ENCODE data around the gene ANAPC5. TPM values are rescaled to one million over a fixed set of nuclear protein-coding genes. Genes with fewer than 3 reads are reported as not detected.

Gene ANAPC5
- total RNA-seq, 2 donors from 2014 or later: 107 to 130 TPM

DNA sequence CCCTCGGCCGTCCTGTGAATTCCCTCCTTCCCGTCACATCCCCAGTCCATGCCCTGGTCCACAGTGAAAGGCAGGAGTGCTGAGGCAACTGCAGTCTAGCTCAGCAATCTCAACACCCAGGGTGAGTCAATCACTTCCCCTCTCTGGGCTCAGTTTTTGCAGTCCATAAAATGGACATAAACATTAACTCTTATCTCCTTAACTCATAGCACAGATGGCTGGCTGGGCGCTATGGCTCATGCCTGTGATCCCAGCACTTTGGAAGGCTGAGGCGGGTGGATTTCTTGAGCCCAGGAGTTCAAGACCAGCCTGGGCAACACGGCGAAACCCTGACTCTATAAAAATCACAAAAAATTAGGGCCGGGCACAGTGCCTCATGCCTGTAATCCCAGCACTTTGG, 88.1 kb downstream of the ANAPC5 start:
- ATAC-seq (no peak), DNase-seq (no peak)
- Mint-ChIP-seq H3K27ac (no peak overlapping the region), H3K4me3 (no peak overlapping the region), H3K4me1 (peaks cover 3% of the 10 kb centered on the region), H3K36me3 (ENCODE audit: low read depth) (peaks cover 11% of the 10 kb centered on the region), H3K27me3 (no peaks in the 10 kb centered on the region)
- no peaks in the 10 kb centered on the region for H3K9me3 ChIP-seq (ENCODE audit: control insufficient read depth, low read length, poor library complexity, severe bottlenecking)

DNA sequence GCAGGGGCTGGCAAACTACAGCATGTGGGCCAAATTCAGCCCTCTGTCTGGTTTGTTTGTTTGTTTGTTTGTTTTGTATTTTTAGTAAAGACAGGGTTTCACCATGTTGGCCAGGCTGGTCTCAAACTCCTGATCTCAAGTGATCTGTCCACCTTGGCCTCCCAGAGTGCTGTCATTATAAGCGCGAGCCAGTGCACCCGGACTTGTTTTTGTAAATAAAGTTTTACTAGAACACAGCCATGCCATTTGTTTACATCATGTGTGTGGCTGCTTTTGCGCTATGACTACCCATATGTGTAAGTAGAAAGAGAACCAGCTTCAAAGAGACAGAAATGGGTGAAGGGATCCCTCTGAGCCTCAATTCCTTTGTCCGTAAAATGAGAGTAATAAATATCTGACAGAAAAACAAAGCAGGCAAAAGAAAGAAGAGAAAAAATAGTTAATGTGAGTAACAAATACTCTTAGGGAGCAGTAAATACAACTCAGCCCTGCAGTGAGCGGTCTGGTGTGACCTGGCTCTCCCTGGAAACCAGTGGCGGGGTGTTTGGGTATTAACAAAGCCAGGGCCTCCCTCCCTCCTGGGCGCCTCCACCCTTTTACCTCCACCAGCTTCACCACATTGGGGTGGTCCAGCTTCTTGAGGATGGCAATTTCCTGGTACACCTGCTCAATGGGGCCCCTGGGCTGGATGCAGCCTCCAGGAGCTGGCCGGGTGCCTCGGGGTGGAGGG, 88.8 kb downstream of the ANAPC5 start:
- H3K9me3 ChIP-seq (ENCODE audit: control insufficient read depth, low read length, poor library complexity, severe bottlenecking): no peaks in the 10 kb centered on the region
- no peak overlapping the region for H3K4me3 Mint-ChIP-seq
- H3K27ac Mint-ChIP-seq: no peak overlapping the region
- ATAC-seq: no peak
- no peaks in the 10 kb centered on the region for H3K27me3 Mint-ChIP-seq
- H3K4me1 Mint-ChIP-seq: peaks cover 3% of the 10 kb centered on the region
- no peak for DNase-seq
- peaks cover 11% of the 10 kb centered on the region for H3K36me3 Mint-ChIP-seq (ENCODE audit: low read depth)

DNA sequence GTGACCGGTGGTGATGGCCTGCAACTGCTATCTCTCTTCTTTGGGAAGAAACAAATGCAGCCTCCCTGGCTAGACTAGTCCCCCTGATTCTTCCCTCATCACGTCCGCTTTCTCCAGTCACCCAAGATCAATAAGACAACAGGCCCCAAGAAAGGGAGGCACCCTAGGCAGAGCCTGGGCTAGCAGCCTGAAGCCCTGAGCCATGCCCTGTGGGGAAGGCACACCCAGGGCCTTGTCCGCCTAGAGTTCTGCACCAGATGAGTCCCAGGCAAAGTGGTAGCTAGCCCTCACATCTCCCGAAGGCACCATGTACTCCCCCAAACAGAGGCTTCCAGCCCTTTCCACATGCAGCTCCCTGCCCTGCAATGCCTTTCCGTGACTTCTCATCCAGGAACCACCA, 90.8 kb downstream of the ANAPC5 start:
- DNase-seq (no peak), ATAC-seq (no peak)
- Mint-ChIP-seq H3K36me3 (ENCODE audit: low read depth) (peaks cover 15% of the 10 kb centered on the region), H3K4me1 (peaks cover 4% of the 10 kb centered on the region), H3K4me3 (no peak overlapping the region), H3K27me3 (no peaks in the 10 kb centered on the region), H3K27ac (no peak overlapping the region)
- H3K9me3 ChIP-seq (ENCODE audit: control insufficient read depth, low read length, poor library complexity, severe bottlenecking): no peaks in the 10 kb centered on the region

DNA sequence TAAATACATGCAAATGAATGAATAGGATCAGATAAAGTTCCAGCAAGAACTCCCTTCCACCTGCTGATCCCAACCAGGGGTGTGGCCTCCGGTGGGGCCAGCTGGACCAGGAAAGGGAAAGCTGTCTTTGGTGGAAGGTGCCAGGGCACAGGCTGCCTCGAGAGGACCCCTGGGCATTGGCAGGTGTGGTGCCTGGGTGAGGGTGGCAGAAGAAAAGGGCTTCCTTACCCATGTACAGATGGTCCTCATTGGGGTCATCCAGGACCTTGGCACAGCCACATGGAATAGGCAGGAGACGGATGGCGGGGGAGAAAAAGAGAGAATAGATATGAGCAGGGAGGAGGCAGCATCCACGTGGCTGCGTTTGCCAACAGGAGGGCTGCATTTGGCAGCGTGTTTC, 92.1 kb downstream of the ANAPC5 start:
- H3K9me3 ChIP-seq (ENCODE audit: control insufficient read depth, low read length, poor library complexity, severe bottlenecking): no peaks in the 10 kb centered on the region
- ATAC-seq (no peak), DNase-seq (no peak)
- H3K27ac Mint-ChIP-seq: no peak overlapping the region
- H3K36me3 Mint-ChIP-seq (ENCODE audit: low read depth): peaks cover 15% of the 10 kb centered on the region
- peaks cover 3% of the 10 kb centered on the region for H3K4me1 Mint-ChIP-seq
- H3K4me3 Mint-ChIP-seq: no peak overlapping the region
- H3K27me3 Mint-ChIP-seq: no peaks in the 10 kb centered on the region

DNA sequence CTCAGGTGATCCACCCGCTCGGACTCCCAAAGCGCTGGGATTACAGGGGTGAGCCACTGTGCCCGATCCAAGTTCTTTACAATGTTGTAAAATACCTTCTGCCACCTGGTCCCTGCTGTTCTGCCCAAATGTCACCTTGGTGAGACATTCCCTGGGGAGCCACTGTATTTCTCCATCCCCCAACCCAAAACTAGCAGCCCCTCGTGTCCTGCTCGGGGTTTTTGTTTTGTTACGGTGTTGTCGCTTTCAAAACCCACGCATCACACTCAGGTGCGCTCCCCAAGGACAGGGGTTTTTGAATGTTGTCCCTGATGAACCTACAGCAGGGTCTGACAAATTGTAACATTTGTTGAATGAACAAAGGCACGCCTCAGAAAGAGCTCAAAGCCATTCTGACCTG, 93.1 kb downstream of the ANAPC5 start:
- no peak for DNase-seq
- Mint-ChIP-seq H3K36me3 (ENCODE audit: low read depth) (peaks cover 12% of the 10 kb centered on the region), H3K4me1 (peaks cover 2% of the 10 kb centered on the region), H3K27ac (no peak overlapping the region), H3K27me3 (no peaks in the 10 kb centered on the region), H3K4me3 (no peak overlapping the region)
- H3K9me3 ChIP-seq (ENCODE audit: control insufficient read depth, low read length, poor library complexity, severe bottlenecking): no peaks in the 10 kb centered on the region
- ATAC-seq: no peak

Other genes with a start within 250 kb of the ANAPC5 start
- 10 to 100 TPM in 1 of 2 donors, 1 to 10 TPM in 1; 6.3 to 10.4 TPM for gene P2RX7, start 219.5 kb downstream of the ANAPC5 start, total RNA-seq
- 10 to 100 TPM; 42.8 to 53.5 TPM for gene P2RX4, start 142.3 kb downstream of the ANAPC5 start, total RNA-seq
- 10 to 100 TPM; 12.5 to 15.8 TPM for gene CAMKK2, start 55.7 kb downstream of the ANAPC5 start, total RNA-seq
- gene RNF34, start 47.7 kb upstream of the ANAPC5 start, total RNA-seq: 10 to 100 TPM; 63.8 to 63.9 TPM
- 10 to 100 TPM; 87.6 to 94.0 TPM for gene KDM2B, start 228.6 kb upstream of the ANAPC5 start, total RNA-seq

Measured in T-helper 17 cell (primary cell).